Stimulated activated CD4-positive, alpha-beta T cell treated with anti-CD3 and anti-CD28 coated beads, Interleukin-4, amount 100 ng/mL, for 1 hour (primary cell): ENCODE data around the gene C14orf93.

Experiments
- DNase-seq: peaks from one replicate; pipeline ENCODE4 v3.0.0-alpha.2; 2020

Gene C14orf93, protein sequence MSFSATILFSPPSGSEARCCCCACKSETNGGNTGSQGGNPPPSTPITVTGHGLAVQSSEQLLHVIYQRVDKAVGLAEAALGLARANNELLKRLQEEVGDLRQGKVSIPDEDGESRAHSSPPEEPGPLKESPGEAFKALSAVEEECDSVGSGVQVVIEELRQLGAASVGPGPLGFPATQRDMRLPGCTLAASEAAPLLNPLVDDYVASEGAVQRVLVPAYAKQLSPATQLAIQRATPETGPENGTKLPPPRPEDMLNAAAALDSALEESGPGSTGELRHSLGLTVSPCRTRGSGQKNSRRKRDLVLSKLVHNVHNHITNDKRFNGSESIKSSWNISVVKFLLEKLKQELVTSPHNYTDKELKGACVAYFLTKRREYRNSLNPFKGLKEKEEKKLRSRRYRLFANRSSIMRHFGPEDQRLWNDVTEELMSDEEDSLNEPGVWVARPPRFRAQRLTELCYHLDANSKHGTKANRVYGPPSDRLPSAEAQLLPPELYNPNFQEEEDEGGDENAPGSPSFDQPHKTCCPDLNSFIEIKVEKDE

GRCh38 chr14:23009939-23010726 is at the start of gene C14orf93:
C14orf93 (minus strand) TSS chr14:23010143; CDS start chr14:22999023, 11,120 bp downstream.
- DNase-seq, result peak; percentile 86

- DNase-seq, result no peak
These were observed 48.9 kb upstream of the C14orf93 start for GRCh38 chr14:23058654-23059504.

GRCh38 chr14:23057757-23058653 is 48.1 kb upstream of the C14orf93 start:
- DNase-seq, result peak; percentile 88

- DNase-seq, result peak; percentile 69
These were observed 47.2 kb upstream of the C14orf93 start, which contains the start of gene CDH24 for GRCh38 chr14:23056956-23057756. CDH24 (minus strand) TSS chr14:23057520; CDS start chr14:23055733, 1,787 bp downstream.

GRCh38 chr14:23056145-23056955 is 46.4 kb upstream of the C14orf93 start:
- peak; percentile 68 for DNase-seq

- DNase-seq, result no peak
These were observed 45.7 kb upstream of the C14orf93 start for GRCh38 chr14:23055621-23056144.

GRCh38 chr14:23055147-23055550 is 45.2 kb upstream of the C14orf93 start:
- no peak for DNase-seq

DNA sequence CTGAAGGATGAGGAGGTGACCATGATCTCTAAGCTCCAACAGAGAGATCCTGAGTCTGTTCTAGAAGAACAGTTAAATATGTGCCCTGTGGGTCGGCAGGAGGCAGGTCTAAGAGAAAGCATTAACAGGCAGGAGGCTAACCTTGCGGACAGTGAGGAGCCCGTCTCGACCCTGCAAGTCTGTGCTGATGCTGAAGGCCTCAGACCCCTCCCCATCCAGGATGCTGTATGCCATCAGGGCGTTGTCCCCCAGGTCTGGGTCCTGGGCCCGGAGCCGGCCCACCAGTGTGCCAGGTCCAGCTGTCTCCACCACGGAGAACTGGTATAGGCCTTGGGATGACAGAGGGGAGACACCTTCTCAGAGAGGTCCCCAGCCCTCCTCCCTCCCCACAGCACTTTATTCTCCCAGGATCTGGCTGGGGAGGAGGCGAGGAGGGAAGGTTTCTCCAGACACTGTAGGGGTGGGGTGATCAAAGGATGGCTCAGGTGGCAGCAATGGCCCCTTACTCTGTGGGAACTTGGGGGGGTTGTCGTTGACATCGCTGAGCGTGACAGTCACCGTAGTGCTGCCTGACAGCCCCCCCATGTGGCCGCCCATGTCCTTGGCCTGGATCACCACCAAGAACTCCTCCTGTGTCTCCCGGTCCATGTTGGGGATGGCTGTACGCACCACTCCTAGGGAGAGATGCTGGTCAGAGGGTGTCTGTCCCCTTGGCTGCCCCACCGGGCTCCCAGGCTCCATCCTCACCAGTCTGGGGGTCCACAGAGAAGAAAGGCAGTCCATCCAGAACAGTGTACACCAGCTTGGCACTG is 44.3 kb upstream of the C14orf93 start:
- DNase-seq, result peak; percentile 39

GRCh38 chr14:23053426-23053825 is 43.5 kb upstream of the C14orf93 start:
- no peak for DNase-seq

DNA sequence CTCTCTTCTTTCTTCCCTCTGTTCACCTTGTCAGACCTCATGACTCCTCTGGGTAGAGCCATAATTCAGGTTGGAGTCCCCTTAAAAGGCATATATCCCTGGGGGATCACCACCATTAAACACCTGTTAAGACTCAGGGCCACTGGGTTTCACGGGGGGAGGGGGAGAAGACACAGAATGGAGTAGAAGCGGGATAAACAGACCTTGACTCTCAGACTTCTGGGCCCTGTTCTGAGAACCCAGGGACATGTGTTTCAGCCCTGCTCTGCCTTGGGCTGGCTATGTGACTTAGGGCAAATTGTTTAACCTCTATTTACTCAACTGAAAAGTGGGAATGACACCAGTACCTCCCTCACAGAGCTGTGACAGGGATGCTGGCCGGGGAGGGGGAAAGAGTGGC is 42.7 kb upstream of the C14orf93 start:
- no peak for DNase-seq

- no peak for DNase-seq
These were observed 42.3 kb upstream of the C14orf93 start for GRCh38 chr14:23052182-23052623.

- no peak for DNase-seq
These were observed 41.5 kb upstream of the C14orf93 start for GRCh38 chr14:23051141-23052057.

DNA sequence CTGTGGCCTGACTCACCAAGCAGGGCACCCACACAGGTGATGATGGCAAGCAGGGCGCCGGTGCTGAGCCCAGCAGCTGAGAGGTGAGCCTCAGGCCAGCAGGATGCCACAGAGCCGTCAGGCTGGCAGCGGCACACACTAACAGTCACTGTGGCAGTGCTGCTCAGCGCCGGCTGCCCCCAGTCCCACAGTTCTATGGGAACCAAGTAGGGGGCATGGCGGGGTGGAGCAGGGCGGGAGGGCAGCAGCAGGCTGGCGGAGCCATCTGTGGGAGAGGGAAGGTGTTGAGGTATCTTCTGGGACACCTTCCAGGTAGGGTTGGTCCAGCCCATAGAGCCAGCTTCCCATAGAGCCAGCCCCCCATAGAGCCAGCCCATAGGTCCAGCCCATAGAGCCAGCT is 39.1 kb upstream of the C14orf93 start:
- no peak for DNase-seq

GRCh38 chr14:23047751-23048693 is 38.1 kb upstream of the C14orf93 start:
- no peak for DNase-seq

GRCh38 chr14:23047034-23047634 is 37.2 kb upstream of the C14orf93 start:
- DNase-seq, result no peak
